Measurements from ENCODE around the gene DNAH12.
A peak's percentile ranks its signal among the peaks of the same experiment; 100 is the strongest.
"Not testable (repeated sequence)": the region's sequence is repeated elsewhere in the genome, so short reads cannot be mapped to it uniquely, and the experiment has no call there.

The DNAH12 gene

DNA sequence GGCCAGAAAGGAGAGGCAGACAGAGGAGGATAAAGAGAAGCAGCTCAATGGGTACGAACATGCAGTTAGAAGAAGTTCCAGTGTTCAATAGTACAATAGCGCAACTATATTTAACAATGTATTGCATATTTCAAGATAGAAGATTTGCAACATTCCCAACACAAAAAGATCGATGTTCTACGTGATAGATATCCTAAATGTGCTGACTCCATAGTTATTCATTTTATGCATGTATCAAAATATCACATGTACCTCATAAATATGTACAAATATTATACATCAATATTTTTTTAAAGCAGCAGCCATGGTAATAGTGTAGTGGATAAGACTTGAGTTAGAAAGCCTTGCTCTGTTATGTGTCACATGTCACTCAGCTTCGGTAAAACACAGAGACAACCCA lies 141.5 kb downstream of the DNAH12 start:
- no peak for DNase-seq (ENCODE audit: low read depth)

DNA sequence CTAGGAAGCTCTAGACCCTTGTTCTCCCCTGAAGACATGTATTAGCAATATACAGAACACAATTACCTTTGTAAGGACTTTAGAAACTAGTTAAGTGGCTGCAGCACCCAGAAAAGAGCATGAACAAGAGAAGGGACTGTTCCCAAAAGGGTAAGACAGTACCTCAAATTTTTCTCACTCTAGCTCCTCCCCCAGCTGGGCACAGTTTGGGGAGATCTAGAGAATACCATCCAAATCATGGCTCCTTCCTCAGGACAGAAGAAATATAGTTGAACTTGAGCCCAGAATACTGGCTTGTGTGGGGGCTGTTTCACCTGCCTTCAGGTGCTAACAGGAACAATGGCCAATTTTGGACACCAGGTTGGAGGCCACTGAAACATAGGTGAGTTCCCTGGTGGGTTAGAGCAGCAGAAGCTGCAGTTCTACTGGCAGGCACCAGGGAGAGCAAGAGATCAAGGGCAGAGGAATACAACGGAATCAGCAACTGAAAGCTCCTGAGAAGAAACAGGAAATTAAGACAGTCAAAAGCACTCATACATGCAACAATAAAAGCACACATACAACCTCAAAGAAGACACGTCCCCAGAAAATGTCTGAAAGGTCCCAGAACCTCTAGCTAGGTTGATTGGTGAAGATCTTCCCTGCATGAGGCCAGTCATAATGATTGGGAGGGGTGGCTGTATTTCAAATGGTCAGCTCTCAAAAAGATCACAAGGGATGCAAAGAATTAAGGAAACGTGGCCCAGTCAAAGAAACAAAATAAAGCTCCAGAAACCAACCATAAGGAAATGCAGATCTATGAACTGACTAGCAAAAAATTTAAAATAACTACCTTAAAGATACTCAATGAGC lies 146.7 kb downstream of the DNAH12 start:
- peak; percentile 36 for DNase-seq (ENCODE audit: low read depth)

DNA sequence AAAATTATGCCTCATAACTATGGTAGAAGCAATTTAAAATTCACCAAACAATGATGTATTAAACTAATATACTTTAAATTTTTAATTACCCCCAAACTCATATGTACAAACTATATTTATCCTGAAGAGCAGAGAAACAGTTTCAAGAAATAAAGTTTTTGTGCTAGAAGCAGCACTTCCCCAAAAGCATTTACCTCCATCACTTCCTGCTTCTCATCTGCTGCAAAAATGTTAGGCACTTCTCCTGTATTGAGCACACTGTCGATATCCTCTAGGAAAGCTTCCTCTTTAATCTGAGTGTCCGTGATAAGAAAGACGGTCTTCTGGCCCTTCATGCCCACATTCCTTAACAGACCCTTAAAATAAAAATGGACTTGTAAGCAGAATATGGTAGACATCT lies 150.2 kb downstream of the DNAH12 start:
- DNase-seq (ENCODE audit: low read depth), result no peak

DNA sequence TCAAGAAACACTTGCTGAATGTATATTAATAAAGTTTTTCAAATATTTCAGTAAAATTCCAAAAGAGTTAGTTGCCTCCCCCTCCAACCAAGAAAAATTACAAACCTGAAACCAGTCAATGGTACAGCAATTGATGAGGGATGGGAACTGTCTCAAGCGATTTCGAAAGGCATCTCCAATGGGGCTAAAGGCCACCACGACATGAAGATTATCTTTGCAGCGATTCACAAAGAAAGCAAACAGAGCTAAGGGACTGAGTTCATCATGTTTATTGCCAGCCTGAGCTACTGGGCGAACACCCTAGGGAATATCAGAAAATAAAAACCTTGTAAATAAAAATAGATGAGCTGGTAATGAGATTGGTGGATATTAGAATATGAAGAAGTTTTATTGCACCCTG lies 152.4 kb downstream of the DNAH12 start:
- no peak for DNase-seq (ENCODE audit: low read depth)

DNA sequence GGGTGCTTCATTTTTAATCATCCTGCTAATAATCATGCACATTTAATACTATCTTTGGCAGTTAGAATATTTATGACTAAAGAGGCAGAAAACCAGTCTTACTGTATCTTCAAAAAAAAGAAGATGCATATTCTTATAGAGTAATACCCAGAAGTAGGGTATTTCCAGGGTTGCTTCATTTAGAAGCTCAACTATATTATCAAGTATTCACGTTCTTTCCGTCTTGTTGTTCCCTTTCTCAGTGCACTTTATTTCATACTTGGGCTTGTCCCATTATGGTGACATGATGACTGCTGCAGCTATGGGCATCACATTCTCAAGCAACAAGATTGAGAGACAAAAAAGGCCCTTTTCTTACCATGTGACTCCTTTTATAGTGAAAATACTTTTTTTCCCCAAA lies 154.9 kb downstream of the DNAH12 start:
- no peak for DNase-seq (ENCODE audit: low read depth)

DNA sequence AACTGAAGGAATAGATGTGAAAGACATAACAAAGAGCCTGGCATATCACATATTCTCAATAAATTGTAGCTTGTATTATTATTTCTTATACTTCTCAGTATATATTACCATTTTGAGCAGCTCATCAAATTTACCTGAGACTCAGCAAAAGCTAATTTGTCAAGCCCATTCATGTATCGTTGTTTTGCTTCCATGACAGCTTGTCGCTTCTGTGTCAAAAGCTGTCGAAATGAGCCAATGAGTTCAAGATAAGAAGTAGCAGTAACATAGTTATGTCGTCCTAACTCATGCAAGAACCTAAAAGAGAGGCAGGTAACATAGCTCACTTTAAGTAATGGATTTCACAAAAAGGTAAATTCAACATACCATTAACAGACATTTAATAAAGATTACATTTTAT lies 157.8 kb downstream of the DNAH12 start:
- no peak for DNase-seq (ENCODE audit: low read depth)

DNA sequence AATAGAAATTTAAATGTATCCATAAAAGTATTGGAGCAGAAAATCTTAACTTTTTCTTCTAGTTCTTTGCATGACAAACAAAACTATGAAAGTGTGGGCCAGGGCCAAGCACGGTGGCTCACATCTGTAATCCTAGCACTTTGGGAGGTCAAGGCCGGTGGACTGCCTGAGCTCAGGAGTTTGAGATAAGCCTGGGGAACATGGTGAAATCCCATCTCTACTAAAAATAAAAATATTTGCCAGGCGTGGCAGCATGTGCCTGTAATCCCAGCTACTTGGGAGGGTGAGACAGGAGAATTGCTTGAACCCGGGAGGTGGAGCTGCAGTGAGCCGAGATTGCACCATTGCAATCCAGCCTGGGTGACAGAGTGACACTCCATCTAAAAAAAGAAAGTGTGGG lies 158.6 kb downstream of the DNAH12 start:
- DNase-seq (ENCODE audit: low read depth), result no peak

DNA sequence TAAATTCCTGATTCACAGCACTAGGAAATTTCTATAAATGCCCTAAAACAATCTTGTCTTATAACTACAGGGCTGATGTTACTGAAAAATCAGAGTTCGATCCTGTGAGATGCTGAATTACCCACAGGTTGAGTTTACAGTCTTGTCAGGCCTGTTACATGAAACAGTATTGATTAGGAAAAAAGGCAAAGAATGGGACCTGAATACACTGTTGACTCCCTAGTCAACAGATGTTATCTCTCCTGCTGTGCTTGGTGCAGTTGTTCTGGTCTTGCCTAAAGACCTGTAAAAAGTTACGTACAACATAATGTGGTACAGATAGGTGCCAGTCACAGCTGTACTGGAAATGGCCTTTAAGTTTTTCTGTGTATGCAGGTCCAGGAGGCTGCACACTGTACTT lies 160.3 kb downstream of the DNAH12 start:
- DNase-seq (ENCODE audit: low read depth), result no peak

DNA sequence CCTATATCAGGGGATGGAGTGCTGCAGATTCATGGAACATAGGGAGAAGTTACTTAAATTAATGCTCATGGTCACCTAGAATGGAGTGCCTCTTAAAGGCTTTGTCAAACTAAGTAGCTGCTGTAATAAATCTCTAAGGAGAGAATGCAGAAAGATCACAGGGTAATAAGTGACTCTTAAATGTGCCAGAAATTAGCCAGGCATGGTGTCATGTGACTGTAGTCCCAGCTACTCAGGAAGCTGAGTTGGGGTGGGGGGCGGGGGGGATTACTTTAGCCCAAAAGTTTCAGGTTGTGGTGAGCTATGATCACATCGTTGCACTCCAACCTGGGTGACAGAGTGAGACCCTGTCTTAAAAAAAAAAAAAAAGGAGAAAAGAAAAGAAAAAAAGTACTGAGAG lies 160.7 kb downstream of the DNAH12 start:
- DNase-seq (ENCODE audit: low read depth), result no peak

DNA sequence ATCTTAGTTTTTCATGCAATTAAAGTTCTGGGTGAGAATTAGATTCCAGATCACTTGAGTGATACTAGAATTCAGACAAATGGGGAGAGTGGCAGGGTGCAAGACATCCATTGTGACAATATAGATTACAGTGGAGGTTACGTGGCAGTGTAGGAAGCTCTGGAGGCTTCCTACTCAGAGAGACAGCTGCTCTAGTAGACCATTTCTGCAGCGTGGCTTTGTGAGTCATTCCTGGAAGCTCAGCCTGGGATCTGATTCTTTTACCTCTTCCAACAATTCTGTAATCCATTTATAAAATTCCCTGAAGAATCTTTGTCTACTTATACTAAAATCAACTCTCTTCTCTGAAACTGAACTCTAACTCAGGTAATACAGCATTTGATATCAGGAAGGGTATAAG lies 161.2 kb downstream of the DNAH12 start:
- DNase-seq (ENCODE audit: low read depth), result no peak

DNA sequence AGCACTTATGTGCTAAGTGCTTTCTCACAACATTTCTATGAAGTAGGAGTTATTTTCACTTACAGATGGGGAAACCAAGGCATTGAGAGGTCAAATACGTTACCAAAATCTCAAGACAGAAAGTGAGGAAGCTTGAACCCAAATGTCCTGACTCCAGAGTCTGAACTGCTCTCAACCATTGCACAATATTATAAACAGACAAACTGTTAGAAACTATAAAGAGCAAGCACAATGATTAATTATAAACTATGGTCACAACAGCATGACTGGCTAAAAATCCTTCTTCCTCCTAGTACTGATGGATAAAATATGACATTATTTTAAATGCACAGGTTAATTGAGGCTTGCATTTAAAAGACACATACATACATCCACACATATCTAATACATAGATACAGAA lies 173.8 kb downstream of the DNAH12 start:
- DNase-seq (ENCODE audit: low read depth), result no peak

DNA sequence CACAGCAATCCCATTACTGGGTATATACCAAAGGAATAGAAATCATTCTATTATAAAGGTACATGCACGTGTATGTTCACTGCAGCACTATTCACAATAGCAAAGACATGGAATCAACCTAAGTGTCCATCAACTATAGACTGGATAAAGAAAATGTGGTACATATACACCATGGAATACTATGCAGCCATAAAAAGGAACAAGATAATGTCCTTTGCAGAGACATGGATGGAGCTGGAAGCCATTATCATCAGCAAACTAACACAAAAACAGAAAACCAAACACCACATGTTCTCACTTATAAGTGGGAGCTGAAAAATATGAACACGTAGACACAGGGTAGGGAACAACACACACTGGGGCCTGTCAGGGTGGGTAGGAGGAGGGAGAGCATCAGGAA lies 179.1 kb downstream of the DNAH12 start:
- DNase-seq (ENCODE audit: low read depth), result not testable (repeated sequence)

DNA sequence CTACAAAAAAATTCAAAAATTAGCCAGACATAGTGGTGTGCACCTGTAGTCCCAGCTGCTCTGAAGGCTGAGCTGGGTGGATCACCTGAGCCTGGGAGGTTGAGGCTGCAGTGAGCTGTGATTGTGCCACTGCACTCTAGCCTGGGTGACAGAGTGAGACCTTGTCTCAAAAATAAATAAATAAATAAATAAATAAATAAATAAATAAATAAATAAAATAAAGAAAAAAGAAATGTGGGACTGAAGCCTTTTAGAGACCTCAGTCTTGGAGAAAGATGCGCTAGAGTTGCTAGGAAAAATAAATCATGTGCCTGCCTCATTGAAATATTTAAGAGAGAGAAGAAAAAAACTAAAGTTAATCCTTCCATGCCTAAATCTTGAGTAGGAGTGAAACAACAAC lies 187.9 kb downstream of the DNAH12 start:
- not testable (repeated sequence) for DNase-seq (ENCODE audit: low read depth)

DNA sequence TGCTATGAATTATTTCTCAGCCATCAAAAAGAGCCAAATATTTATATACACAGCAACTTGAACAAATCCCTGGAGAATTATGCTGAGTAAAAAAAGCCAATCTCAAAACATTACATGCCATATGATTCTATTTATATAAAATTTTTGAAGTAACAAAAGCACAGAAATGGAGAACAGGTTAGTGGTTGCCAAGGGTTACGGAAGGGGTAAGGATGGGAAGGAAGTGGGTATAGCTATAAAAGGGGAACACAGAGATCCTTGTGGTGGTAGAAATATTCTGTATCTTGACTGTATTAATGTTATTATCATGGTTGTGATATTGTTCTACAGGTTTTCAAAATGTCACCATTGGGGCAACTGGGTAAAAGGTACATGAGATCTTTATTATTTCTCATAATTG lies 189.4 kb downstream of the DNAH12 start:
- no peak for DNase-seq (ENCODE audit: low read depth)

DNA sequence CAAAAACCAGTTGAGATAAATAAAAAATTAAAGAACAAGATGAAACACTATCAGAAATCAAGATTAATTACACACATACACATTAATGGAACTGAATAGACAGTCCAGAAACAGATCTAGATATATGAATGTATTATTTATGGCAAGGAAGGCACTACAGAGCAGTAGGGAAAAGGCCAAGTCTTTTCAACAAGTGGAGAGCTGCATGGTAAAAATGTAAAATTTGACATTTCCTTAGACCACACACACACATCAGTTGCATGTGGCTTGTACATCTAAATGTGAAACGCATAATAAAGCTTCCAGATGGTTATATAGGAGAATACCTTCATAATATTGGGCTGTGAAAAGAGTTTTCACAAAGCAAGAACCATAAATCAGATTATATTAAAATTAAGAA lies 193.9 kb downstream of the DNAH12 start:
- no peak for DNase-seq (ENCODE audit: low read depth)

DNA sequence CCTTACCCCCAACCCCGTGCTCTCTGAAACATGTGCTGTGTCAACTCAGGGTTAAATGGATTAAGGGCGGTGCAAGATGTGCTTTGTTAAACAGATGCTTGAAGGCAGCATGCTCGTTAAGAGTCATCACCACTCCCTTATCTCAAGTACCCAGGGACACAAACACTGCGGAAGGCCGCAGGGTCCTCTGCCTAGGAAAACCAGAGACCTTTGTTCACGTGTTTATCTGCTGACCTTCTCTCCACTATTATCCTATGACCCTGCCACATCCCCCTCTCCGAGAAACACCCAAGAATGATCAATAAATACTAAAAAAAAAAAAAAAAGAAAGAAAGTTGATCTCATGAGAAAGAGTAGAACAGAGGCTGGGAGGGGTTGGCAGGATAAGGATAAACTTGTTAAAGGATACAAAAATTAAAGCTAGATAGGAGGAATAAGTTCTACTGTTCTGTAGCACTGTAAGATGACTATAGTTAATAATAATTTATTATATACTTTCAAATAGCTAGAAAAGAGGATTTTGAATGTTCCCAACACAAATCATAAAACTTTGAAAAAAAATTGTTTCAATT lies 205.0 kb downstream of the DNAH12 start:
- DNase-seq (ENCODE audit: low read depth), result not testable (repeated sequence)

DNA sequence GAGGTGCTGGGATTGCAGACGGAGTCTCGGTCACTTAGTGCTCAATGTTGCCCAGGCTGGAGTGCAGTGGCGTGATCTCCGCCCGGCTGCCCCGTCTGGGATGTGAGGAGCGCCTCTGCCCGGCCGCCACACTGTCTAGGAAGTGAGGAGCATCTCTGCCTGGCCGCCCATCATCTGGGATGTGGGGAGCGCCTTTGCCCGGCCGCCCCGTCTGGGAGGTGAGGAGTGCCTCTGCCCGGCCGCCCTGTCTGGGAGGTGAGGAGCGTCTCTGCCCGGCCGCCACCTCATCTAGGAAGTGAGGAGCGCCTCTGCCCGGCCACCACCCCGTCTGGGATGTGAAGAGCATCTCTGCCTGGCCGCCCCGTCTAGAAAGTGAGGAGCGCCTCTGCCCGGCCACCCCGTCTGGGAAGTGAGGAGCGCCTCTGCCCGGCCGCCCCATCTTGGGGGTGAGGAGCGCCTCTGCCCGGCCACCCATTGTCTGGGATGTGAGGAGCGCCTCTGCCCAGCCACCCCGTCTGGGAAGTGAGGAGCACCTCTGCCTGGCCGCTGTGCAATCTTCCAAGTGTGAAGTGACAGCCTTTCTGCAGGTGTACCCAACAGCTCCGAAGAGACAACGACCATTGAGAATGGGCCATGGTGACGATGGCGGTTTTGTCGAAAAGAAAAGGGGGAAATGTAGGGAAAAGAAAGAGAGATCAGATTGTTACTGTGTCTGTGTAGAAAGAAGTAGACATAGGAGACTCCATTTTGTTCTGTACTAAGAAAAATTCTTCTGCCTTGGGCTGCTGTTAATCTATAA lies 205.7 kb downstream of the DNAH12 start:
- not testable (repeated sequence) for DNase-seq (ENCODE audit: low read depth)

DNA sequence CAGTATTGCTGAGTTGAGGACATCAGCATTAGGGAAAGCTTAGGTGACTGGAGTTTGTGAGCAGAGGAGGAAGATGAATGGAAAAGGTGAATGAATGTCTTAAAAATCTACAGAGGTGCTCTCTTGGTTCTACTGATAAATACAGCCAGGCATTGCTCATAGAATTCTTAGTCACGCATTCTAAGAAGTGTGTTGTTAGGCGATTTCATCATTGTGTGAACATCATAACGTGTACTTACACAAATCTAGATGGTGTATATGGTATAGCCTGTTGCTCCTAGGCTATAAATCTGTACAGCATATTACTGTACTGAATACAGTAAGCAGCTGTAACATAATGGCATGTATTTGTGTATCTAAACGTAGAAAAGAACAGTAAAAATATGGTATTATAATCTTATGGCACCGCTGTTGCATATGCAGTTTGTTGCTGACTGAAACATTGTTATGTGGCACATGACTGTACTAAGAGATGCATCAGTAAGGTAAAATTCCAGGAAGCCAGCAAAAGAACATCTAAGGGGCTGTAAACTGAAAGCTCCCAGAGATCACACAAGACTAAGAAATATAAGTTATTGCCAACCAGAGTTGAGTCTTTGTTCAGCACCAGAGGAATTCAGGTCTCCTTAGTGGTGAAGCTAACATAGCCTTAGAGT lies 208.7 kb downstream of the DNAH12 start:
- no peak for DNase-seq (ENCODE audit: low read depth)

DNA sequence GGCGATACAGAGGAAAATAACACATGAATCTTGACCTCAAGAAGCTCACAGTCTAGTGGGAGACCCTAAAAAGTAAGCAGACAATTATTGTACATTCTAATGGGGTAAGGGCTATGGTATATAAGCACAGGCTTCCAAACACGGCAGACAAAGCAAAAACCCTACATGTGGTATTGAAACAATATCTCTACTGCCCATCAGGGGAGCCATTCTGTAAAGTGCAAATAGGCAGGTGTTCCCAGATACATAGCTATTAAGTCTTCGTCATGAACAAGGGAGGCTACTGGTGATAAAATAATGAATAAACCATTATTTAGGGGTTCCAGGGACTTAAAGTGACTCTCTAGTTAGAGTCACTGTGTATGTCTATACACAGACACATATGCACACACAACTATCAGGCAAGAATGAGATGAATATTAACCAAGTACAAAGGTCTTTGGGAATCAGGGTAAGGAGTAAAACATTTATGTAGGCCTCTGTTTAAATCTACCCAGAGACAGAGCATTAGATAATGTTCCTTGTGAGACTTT lies 213.0 kb downstream of the DNAH12 start:
- DNase-seq (ENCODE audit: low read depth), result no peak

DNA sequence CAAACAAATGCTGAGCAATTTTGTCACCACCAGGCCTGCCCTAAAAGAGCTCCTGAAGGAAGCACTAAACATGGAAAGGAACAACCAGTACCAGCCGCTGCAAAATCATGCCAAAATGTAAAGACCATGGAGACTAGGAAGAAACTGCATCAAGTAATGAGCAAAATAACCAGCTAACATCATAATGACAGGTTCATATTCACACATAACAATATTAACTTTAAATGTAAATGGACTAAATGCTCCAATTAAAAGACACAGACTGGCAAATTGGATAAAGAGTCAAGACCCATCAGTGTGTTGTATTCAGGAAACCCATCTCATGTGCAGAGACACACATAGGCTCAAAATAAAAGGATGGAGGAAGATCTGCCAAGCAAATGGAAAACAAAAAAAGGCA lies 217.6 kb downstream of the DNAH12 start:
- DNase-seq (ENCODE audit: low read depth), result not testable (repeated sequence)

DNA sequence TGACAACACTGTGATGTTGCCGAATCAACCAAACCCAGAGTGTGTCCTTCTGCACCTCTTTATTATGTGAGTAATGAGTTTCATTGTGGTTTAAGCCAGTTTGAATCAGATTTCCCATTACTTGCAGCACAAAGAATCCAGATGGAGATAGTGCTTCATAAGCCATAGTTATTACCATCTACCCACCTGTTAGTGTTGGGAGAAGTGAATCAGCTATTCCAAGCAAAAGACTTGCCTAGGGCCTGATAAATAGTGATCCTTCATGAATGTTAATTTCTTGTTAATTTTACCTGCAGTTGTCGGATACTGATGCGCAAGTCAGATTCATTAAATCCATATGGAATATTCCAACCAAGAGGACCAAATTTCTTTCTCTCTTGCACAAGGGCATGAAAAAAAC lies 229.9 kb downstream of the DNAH12 start:
- no peak for DNase-seq (ENCODE audit: low read depth)

DNA sequence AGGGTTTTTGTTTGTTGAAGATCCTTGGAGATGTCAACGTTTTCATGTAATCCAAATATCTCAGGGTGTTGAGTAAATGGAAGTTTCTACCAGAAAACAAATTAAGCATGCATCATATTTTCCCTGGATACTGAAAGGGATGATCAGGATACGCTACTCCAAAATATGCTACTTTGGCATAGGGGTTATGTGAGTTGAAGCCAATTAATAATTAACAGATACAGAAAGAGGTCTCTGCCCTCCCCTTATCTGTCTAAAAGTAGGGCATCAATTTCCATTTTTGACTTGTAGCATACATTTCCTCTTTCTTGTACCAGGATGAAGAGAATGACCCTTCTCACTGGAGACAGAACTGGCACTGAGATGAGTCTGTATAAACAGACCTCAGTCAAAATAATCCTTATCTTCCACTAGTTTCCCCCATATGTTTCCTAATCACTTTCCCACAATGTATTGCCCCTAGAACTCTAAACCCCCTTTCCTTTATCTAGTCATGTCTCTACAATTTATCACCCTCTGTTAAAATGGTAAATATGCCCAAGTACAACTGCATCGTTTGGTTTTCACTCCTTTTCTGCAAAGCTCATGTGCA lies 234.3 kb downstream of the DNAH12 start:
- no peak for DNase-seq (ENCODE audit: low read depth)
